Gastroesophageal sphincter (tissue), 3 donors: Measurements from ENCODE around the gene ABCG5.

Experiments used
- CTCF ChIP-seq, 4 experiments: fragments of 200-600 bp in 2 of 4; fragments of 450-650 bp in 2 of 4; sonication (generic) in 1 of 4; IDR thresholded peaks; one replicate each; pipeline ENCODE4 v1.5.1; 2017 to 2019; ENCODE audit warnings: antibody characterized with exemption in 4 of 4, mild to moderate bottlenecking in 2 of 4, moderate library complexity in 2 of 4
- POLR2A ChIP-seq, 2 donors: fragments of 450-650 bp; IDR thresholded peaks; one replicate each; pipeline ENCODE4 v1.6.1; 2017; ENCODE audit warnings: antibody characterized with exemption in 2 of 2, mild to moderate bottlenecking in 2 of 2, moderate library complexity in 1 of 2
- POLR2AphosphoS5 ChIP-seq: sonication (generic); formaldehyde crosslinking; IDR thresholded peaks from one replicate; pipeline ENCODE4 v1.6.1; 2017; ENCODE audit warnings: antibody characterized with exemption

GRCh38 chr2:43763091-43763490 is 75.5 kb downstream of the ABCG5 start:
- no peak for TF ChIP-seq CTCF (IDR thresholded peaks at IDR 0.05)
- TF ChIP-seq POLR2AphosphoS5 = no peak
- no peak for TF ChIP-seq POLR2A (IDR thresholded peaks at IDR 0.05)
